NCI-H524 treated with DMSO at 0.1 percent for 48 hours (cell line): Measurements from ENCODE around the gene MAP3K3.

Experiments used
- DNase-seq: peaks from one replicate; lab custom pipeline; 2025; lab: John Stamatoyannopoulos, UW

The MAP3K3 gene

DNA sequence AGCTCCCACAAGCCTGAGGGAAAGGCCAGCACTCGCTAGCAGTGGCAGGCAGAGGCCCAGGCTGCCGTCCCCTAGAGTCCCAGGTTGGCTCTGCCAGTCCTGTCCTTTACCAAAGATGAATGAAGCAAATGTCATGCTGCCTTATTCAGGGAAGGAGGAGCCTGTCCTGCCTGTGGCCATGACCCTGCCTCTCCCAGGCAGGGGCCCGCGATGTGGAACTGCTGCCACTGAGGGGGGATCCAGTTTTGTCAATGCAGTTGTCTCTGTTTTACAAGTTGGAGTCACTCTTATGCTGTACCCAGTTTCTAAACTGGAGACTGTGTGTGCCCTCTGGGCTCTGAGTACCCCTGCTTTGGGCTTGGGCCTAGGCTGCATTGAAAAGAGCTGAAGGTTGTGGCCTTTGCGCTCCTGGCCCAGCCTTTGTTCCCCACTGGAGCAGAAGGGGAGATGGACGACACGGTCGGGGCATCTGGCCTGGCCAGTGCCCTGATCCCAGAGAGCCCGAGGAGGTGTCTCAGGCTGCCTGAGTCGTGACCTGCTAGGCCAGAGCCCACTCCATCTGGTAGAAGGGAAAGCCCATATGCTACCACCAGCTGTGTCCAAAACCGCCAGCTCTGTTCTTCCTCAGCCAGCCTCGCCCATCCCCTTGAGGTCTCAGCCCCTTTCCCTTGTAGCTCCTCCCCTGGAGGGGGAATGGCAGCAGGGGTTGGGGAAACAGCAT, 72.2 kb downstream of the MAP3K3 start:
- DNase-seq: peak; percentile 93

DNA sequence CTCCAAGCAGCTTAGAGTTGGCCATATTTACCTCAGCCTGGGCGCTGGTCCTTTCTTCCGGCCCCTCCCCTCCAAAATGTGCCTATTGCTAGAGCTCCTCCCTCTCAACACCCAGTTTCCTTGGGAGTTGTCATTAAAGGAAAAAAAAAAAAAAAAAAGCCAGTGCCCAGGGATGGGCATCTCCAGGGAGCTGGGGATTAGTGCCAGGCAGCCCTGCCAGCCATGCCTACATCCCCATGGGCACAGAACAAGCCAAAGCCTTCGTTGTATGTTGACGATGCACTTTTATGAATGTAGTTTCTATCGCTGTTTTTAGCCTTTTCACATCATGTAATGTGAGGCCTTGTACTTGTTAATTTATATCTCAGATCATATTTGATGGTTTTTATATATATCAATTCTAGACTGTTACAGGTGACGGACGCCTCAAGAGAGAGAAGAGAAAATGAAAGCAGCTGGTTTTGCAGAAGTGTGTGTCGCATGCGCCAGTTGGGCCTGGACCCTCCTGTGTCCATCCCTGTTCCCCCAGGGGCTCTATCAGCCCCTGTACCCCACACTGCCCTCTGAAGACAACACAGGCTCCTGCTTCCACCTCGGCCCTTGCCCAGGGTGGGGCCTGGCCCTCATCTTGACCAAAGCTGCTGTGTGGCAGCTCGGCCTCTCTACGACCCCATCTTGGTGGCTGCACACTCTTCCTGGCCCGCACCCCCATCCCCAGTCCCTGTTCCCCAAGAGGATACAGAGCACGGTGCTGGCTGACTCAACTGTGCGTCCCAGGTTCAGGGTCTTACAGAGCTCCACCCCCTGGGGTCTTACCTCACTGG, 72.9 kb downstream of the MAP3K3 start:
- no peak for DNase-seq

DNA sequence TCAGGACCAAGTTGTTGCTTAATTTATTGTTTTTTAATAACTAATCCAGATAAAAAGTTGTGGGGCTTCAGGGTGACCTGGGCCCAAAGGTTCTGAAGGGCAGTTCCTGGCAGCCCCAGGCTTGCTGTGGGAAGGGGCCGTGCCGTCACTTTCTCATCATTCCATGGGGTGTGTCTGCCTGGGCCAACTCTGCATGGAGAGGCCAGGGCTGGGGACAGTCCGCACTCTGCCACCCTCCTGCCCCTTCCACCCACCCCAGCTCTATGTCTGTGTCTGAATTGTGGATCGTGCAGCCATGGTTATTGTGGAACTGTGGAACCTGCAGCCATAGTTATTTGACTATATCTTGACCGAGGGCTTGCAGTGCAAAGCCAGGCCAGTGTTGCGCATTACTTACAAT, 73.7 kb downstream of the MAP3K3 start:
- no peak for DNase-seq

DNA sequence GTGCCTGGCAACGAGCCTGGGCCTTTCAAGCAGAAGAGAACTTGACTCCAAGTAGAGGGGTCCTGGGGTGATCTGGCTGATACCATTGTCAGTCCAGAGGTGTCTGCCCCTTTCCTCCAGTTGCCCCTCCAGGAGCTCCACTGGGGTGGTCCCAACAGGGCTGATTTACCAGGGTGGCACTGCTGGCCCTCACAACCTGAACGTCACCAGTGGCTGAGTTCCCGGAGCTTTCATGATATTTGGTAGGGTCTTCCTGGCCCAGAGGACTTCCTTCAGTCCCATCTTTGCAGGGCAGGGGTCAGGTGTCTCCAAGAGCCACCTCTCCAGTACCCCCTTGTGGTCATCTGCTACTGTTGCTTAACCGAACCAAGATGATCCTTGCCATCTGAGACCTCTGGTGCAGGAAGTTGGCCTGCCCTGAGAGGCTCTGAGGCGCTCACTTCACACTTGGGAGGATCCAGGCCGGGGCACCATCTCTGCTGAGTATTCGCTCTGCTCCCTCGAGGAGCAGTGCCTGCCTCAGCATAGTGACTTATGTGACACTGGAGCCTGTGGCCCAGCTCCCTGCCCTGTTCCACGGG, 74.3 kb downstream of the MAP3K3 start:
- DNase-seq: no peak

DNA sequence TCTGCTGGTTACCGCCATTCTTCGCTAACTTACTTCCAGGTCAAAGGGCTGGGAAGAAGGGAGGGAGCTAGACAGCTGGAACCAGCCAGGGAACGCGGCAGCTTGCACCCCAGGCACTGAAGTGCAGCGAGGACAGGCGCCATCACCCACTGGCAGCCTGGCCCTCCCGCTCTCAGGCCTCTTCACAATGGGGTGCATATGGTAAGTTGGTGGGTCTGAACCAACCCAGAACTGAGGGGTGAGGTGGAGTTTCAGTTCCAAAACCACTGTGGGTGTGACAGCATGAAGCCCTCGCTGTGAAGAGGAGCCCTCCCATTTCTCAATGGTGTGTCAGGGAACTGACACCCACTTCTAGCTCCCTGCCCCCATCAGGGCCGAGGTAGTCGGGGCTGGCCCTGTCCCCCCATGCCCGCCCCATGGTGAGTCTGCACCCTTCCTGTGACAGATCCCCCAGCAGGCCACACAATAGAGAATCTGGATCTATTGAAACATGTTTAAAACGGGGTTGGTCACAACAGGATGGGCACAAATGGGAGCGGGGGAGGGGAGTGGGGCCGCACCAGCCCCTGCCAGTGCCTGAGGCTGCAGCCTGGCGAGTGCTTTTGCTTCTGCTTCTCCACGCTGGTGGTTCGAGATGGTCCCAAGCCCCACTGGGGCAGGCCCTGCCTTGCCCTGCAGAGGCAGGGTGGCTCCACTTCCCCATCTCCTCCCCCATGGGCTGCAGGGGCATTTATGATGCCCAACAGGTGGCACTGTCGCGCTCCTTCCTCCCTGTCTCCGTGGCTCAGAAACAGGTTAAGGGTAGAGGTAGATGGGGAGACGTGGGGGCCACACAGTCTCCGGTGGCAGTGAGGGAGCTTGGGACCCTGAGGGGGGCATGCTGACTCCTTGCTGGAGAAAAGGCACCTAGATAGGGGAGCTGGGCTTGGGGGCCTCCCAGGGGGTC, 75.4 kb downstream of the MAP3K3 start:
- DNase-seq: no peak

DNA sequence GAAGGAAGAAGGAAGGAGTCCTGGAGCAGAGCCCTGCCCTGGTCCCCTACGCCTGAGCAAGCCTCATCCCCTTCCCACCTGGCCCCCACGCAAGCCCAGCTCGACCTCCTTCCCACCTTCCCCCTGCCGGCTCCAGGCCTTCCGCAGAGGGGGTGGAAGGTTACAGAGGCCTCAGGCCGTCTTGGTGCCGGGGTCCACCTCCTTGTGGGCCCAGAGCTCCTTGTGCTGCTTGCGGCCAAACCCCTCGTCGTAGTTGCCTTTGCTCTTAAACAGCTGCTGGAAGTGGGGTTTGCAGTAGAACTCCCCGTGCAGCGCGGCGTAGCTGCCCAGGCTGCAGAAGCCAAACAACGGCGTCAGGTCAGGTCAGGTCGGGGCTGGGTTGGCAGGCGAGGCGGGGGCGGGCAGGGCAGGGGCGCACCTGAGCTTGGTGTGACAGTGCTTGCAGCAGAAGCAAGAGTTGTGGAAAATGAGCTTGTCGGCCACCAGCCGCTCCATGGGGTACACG, 76.2 kb downstream of the MAP3K3 start:
- no peak for DNase-seq

DNA sequence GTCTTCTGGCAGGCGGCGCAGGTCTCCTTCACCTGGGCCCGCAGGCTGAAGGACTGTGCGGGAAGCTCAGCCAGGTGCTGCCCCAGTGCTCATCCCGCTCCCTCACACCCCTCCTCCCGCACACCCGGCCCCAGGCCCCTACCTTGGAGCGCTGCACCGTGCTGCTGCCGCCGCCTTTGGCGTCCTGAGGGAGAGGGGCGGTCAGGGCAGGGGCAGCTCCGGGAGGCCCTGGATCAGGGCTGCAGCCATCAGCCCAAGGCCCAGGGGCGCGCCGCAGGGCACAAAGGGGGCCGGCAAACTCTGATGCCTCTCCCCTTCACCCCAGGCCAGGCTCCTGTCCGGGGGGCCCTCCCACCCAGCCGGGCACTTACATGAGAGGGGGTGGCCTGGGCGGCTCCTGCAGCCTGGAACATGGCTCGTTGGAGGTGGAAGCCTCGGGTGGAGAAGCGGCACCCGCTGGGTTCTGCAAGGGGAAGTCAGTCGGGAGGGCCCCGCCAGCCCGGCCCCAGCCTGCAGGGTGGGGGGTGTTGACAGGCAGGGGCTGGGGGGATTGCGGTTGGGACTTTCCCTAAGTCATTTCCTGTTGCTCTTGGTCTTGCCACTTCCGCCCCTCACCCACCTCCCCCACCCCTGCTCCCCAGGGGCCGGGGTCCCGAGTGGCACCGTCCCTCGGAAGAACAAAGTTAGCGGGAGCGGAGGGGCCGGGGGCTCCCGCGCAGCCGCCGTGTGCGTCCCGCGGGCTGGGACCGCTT, 76.8 kb downstream of the MAP3K3 start:
- DNase-seq: no peak

DNA sequence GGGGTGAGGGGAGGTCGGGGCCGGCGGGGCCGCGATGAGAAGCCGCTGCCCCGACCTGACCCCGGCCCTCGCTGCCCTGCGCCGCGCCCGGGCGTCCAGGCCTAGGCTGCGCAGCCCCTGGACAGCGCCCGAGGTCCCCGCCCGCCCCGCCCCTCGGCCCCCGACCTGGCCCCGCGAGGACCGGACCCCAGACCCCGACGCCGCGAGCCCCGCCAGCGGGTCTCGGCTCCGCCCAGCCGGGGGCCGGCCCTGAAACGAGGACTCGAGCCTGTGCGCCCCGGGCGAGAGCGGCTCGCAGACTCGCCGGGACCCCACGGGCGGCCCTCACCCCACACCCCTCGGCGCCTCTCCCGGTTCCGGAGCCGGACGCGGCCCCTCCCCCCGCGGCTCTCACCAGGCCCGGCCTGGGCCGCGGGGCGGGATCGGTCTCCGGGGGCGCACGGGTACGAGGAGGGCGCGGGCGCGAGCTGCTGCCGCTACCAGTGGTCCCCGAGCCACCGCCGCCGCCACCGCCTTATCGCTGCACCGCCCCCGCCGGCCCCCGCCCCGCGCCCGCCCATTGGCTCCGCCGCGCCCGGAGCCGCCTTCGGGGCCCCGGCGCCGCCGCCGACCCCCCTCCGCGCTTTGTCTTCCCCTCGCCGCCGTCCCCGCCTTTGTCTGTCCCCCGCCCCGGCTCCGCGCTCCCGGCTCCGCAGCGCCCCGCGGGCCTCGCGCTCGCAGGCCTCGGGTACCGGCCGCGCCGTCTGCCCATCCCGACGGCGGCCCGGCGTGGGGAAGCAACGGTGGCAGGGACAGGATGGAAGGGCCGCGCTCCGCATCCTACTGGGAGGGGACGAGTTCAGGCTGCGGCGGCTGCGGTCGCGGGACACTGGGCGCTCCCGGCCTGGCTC, 77.7 kb downstream of the MAP3K3 start, which contains the start of gene LIMD2:
TSS of gene LIMD2 (minus strand) at position 488 of the 890 bp plus-strand sequence. CDS start 827 bp downstream, outside the sequence.
- no peak for DNase-seq

DNA sequence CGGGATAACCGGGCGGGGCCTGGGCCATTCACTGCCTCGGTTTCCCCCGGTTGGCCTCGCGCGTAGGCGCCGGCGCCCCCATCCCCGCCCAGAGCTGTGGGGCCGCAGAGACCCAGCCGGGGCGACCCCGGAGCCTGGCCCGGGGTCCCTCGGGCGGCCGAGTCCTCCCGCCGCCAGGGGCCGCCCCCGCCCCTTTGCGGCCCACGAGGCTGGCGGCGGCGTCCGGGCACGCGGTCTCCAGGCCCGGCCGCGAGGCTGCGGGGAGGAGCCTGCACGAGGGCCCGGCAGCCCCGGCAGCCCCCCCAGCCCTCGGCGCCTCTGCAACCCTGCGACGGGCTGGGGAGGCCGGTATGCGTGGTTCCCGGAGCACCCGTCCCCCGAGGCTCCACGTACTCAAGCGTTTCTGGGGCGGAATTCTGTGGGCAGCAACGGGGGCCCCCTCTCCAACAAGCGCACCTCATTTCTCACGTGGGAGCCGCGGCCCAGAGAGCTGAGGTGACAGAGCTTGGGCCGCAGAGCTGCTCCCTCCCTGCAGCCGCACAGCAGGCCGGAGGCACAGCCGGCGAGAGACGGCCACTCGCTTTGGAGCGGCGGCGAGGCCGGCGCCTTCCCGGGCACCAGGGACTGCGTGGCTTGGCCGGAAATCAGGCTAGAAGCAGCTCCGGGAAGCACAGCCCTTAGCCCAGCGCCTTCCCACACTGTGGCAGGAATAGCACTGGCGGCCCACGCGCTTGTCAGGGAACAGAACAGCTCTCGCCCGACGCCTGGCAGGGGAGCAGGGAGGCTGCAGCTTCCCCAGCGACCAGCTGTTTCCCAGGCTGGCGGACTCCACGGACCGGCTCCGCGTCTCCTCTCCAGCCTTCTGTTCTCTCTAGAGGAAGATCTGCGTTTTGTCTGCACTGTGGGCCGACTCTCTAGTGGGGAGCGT, 78.6 kb downstream of the MAP3K3 start:
- DNase-seq: peak; percentile 26

DNA sequence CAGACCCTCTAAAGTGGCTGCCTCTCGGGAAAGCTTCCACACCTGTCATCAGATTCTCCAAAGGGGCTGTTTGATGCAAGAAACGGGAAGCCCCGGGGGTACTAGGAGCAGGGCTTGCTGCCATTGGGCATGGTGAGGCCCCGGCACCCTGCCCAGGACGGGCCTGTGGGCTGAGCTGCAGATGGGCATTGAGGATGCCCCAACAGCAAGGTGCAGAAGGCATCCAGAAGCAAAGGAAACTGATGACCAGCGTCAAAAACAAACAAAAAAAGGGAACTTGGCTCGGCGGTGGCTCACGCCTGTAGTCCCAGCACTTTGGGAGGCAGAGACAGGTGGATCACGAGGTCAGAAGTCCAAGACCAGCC, 79.2 kb downstream of the MAP3K3 start:
- DNase-seq: no peak

DNA sequence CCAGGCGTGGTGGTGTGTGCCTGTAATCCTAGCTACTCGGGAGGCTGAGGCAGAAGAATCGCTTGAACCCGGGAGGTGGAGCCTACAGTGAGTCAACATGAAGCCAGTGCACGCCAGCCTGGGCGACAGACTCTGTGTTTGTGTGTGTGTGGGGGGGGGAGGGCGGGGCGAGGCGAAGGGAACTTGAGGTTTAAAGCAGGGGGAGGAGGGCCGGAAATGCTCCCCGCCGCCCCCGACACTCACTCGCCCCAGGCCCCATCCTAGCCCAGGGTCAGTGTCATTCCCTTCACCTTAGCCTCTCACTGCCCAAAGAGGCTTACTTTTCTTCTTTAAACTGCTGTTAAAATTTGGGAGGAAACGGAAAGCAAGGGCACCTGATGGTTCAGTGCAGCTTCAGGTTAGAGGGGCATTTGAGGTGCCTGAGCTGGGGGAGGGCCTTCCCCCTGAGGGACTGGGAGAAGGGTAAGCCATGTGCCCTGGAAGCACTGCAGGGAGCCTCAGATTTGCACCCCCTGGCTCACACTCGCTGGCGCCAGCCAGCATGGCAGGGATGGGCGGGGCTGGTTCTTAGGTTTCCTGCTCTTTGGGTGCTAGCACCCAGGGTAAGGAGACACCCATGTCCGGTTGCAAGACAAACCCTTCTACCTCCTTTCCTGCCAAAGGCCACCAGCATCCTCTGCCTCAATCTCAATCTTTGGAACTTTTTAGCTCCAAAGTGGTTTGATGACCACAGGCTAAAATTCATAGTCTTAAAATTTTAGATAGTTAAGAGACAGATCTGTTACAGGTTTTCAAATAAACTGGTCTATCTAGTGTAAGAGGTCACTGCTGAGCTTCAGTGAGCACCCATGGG, 79.9 kb downstream of the MAP3K3 start:
- DNase-seq: no peak

DNA sequence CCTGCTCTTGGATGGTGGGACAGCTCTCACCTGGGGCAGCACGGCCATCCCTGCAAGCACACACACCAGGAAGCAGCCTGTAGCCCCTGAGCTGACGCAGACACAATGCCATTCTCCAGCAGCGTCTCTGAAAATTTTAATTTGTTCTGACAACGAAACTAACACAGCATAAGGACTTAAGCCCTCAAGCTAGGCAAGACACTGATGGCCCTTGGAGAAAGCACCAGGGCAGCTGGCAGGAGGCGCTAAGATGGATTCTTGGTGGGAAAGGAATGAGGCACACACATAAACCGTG, 80.5 kb downstream of the MAP3K3 start:
- DNase-seq: no peak

DNA sequence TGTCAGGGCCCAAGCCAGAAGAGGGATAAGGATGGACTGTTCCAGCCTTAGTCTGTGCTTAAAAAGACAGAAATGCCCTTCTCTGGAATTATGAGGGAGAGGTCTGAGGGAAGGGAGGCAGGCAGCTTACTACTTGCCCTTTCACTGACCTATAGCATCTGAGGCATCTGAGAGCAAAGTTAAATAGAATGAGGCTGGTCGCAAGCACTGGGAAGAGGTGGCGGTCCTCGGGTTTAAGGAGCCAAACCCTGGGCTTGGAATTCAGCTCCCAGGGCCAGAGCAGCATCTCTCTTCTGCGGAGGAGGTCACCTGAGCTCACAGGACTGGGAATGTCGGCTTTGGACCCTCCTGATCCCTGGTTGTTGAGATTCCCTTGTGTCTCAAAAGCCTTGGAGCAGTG, 80.8 kb downstream of the MAP3K3 start:
- DNase-seq: no peak

DNA sequence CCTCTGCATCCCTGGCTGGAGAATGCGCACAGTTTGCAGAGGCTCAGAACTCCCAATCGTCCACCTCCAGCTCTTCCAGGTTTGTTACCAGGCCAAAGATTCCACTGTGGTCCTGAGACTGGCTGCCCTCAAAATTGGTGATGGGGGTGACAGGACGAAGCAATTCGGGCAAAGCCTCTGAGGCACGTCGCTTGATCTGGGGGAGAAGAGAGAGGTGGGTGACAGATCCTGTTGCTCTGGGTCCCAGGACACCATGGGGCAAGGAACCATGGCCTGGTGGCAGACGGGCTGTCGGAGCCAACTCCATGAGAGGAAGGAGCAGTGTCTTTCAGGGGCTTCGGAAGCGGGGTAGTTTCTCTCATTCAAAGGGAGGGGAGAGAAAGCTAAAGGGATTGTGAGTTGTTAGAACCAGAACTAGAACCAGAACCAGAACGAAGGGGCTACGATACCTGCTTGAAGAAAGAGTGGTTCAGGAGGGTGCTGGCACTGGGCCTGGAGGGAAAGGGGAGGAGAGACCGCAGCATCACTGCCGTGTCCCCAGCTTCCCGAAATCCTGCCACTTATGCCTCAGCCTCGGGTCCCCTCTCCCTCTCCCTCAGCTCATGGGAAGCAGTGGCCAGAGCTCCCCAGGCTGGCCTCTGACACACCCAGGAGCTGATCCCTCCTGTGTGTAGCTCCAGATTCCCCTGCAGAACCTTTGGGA, 81.5 kb downstream of the MAP3K3 start:
- no peak for DNase-seq

DNA sequence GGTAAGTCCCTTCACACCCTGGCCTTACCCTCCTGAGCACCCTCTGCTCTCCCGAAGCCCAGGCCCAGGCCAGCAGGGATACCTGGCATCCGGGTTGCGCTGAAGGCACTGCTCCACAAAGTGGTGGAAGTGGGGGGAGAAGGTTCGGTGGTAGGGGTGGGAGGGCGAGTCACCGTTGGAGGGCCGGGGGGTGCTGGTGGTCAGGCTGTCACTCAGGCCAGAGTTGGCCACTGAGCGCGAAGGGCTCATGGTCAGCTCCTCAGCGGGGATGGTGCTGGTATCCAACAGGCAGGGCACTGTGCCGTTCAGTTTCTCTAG, 82.0 kb downstream of the MAP3K3 start:
- no peak for DNase-seq

DNA sequence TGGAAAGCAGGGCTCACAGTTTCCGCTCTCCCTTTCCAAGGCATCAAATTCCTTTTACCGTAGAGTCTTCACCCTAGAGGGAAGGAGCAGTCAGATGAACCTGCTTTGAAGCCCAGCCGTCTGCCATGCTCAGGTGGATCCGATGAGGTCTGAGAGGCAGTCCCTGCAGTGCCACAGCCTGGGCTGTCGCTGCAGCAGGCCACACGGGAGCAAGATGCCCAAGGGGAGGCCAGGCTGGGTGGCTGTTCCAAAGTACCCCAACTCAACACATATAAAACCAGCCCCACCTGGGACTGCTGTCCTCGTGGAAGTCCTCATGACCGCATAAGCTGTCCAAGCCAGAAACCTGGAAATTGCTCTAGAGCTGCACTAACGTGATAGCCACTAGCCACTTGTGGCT, 82.6 kb downstream of the MAP3K3 start:
- DNase-seq: no peak

DNA sequence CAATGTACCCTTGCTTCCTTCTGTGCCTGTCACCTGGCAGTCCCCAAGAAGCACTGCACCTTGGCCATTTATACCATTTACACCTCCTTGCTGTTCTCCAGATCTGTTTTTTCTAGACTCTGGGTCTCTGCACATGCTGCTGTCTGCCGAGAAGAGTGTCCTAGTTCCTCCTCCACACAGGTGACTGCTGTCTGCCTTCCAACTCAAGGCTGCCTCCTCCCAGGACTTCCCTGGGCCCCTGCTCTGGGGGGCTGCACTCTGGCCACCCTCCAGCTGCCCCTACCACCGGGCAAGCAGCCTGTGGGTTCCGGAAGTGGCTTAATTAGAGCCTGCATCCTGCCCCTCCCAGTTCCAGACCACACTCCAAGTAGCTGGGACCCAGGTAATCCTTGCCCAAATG, 83.4 kb downstream of the MAP3K3 start:
- no peak for DNase-seq
